GM18505 (cell line): Measurements from ENCODE around the gene NDUFAF2.

ENCODE experiments used
- ATAC-seq: cut with Tn5 transposase; IDR thresholded peaks from one replicate; pipeline ENCODE4 v1.9.1; 2021; ENCODE audit not compliant: unreplicated experiment
- POLR2A ChIP-seq: IDR thresholded peaks from 4 replicates; pipeline ENCODE4 v1.6.1; 2011; ENCODE audit warnings: borderline replicate concordance; ENCODE audit not compliant: insufficient read depth, insufficient read length; ENCODE audit errors: extremely low read depth

The NDUFAF2 gene

DNA sequence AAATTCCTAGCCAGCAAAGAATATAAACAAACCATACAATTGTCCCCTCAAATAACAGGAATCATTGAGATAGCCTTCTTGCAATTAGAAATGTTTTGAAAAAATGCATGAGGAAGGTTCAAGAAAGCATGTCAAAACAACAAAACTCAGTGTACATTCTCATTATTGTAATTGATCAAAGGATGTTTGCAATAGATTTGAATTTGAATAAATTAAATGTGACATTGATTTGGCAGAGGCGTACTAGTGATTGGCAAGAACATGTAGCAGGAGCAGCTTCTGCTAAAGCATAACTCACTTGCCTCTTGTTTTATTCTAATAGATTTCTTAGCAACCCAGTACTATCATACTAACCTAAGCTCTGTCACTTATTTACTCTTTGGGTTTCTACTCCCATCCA lies 197.4 kb downstream of the NDUFAF2 start:
- no peak for ATAC-seq

GRCh38 chr5:61142811-61143210 lies 197.8 kb downstream of the NDUFAF2 start:
- ATAC-seq: no peak
- no peak for TF ChIP-seq POLR2A

More for the DNA sequence above, 197.4 kb downstream of the NDUFAF2 start:
- no peak for TF ChIP-seq POLR2A

DNA sequence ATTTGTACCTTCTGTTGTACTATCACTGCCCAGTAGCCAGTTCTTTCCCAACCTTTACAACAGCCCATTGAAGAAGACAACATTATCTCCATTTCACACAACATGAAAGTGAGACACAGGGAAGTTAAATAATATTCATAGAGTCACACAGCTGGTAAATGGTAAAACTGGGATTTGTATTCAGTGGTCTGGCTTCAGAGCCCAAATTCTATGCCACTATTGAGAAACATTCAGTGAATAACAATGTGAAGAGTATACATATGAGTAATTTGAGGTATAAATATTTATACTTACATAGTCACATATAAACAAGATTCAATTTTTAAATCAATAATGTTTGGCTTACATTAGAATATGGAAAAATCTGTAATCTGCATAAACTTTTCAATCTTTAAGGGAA lies 203.5 kb downstream of the NDUFAF2 start:
- no peak for TF ChIP-seq POLR2A
- ATAC-seq: no peak

DNA sequence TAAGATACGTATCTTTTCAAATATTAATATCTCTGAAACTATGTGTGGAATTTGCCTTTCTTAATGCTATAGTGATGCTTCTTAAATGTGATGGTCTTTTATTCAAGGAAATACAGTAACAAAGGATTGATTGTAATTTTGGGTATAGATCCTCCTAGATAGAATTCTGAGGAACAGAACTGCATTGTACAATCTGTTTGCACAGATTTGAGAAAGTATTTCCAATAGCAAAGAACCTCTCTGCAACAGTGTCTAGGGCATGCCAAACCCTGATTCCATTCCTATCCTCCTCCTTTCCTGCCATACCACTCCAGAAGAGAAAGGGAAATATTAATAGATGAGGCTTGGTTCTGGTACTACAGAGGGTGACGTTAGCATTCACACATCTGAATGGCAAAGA lies 206.9 kb downstream of the NDUFAF2 start:
- TF ChIP-seq POLR2A: no peak
- ATAC-seq: no peak

DNA sequence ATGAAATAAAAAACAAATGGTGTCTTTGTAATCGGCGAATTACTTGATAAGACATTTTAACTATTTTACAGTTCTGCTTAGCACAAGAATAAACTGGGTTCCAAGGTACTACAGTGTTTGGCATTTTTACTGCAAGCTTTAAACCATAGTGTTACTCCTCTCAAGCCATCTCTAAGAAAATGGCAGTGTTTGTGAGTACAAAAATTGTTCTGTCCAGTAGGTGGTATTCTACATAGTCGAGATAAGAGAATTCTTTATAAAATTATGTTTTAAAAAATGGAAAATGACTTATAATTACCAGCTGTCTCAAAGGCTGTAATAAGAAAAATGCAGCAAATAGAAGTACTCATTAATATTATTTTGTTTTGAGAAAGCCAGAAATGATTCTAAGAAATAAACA lies 214.1 kb downstream of the NDUFAF2 start:
- no peak for ATAC-seq
- no peak for TF ChIP-seq POLR2A

GRCh38 chr5:61159836-61160235 lies 214.8 kb downstream of the NDUFAF2 start:
- no peak for ATAC-seq
- TF ChIP-seq POLR2A: no peak

DNA sequence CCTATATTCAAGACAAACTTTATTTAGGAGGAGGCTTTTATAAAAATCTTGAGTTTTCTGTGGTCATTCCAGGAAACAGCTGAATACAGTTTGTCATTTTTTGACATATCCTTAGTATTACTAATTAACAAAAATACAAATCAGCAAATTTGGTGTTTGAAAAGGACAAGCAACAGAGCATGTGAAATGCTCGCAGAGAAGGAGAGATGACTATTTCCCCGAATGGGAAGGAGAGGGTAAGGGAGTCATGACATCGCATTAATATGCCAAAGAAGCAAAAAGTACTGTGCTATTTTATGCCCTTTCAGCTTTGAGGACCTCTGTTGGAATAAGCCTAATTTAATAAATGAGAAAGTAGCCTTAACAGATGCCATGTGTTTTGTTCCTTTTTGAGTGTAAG lies 215.5 kb downstream of the NDUFAF2 start:
- no peak for TF ChIP-seq POLR2A
- ATAC-seq: no peak

- peak; percentile 97 for ATAC-seq
- TF ChIP-seq POLR2A: peak; percentile 86
Observed at GRCh38 chr5:61162010-61162831, 217.2 kb downstream of the NDUFAF2 start, which contains the start of gene SMIM15. Gene SMIM15, minus strand, starts transcription at chr5:61162468. Its CDS starts 2,297 bp downstream, at chr5:61160171.

- ATAC-seq: no peak
- no peak for TF ChIP-seq POLR2A
Observed at GRCh38 chr5:61162832-61163567, 218.0 kb downstream of the NDUFAF2 start.

DNA sequence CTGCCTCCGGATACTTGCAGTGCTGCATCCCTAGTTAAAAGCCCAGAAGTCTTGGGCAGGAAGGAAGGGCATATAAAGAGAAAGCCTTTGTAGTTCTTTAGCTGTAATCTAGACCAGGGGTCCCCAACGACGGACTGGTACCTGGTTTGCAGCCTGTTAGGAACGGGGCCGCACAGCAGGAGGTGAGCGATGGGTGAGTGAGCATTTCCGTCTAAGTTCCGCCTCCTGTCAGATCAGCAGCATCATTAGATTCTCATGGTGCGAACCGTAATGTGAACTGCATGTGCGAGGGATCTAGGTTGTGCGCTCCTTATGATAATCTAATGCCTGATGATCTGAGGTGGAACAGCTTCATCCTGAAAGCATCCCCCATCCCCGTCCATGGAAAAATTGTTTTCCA lies 218.9 kb downstream of the NDUFAF2 start:
- TF ChIP-seq POLR2A: no peak

GRCh38 chr5:61167382-61167781 lies 222.4 kb downstream of the NDUFAF2 start:
- ATAC-seq: no peak

More for the DNA sequence above, 218.9 kb downstream of the NDUFAF2 start:
- no peak for ATAC-seq

DNA sequence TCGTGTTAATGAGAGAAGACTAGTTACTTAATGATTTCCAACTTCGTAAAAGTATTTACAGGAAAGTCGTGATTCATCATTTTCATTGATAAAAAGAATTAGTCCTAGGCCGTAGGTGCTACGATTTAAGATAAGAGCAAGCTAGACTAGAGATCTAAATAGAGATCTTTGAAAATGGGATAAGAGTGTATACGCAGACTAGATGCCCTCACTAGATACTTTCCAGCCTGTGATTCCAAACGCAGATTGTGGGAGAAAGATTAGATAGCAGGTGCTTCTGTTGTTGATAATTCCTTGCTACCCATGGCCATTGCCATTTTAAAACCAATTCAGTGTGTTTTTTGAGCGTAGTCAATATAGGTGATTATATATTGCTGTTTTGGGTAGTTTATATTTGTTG lies 223.9 kb downstream of the NDUFAF2 start:
- no peak for TF ChIP-seq POLR2A
- ATAC-seq: no peak

More at GRCh38 chr5:61167382-61167781, 222.4 kb downstream of the NDUFAF2 start:
- no peak for TF ChIP-seq POLR2A

DNA sequence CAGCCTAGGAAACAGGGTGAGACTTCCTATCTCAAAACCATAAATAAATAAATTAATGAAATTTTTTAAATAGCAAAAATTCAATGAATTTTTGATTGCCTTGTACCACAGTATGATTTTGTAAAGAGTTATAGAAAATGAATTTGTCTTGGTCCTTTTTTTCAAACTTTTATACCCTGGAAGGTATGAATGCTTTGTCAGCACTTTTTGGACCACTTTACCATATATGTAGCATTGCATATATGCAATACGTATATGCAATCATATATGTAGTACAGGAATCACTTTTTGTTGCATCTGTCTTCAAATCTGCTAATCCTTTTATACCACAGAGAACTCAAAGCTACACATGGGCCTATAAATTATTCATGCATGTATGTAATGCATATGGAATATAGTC lies 226.5 kb downstream of the NDUFAF2 start:
- no peak for ATAC-seq
- no peak for TF ChIP-seq POLR2A

DNA sequence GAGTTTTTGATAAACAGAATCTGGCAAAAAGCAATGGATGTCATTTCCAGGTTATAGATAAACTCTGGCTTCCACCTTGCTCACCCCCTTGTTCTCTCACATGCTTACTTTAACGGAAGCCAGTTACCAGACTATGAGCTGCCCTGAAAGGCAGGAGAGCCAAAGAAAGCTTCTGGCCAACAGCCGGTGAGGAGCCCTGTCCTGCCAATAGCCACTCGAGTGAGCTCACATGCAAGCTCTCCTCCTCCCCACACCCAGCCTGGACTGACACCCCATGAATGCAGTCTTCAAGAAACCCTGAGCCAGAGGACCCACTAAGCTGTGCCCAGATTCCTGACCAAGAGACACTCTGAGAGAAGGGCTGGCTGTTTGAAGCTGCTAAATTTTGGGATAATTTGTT lies 231.6 kb downstream of the NDUFAF2 start:
- no peak for TF ChIP-seq POLR2A

More for the DNA sequence above, 231.6 kb downstream of the NDUFAF2 start:
- no peak for ATAC-seq
